MG63 (cell line): Measurements from ENCODE around the gene FAM167B. TPM values are rescaled to one million over a fixed set of nuclear protein-coding genes. Genes with fewer than 3 reads are reported as not detected.

Source experiments
- DNase-seq: peaks from one replicate; pipeline ENCODE4 v3.0.0-alpha.2; 2020
- H3K27me3 ChIP-seq: fragments of 250-450 bp; sonication (Bioruptor Pico); 2 replicates; pipeline ENCODE4 v1.5.1; 2020; ENCODE audit warnings: mild to moderate bottlenecking, moderate library complexity
- H3K36me3 ChIP-seq: fragments of 250-450 bp; sonication (Bioruptor Pico); 2 replicates; pipeline ENCODE4 v1.5.1; 2020; ENCODE audit warnings: mild to moderate bottlenecking, moderate library complexity
- H3K4me3 ChIP-seq: fragments of 250-450 bp; sonication (Bioruptor Pico); 2 replicates; pipeline ENCODE4 v1.5.1; 2020; ENCODE audit warnings: mild to moderate bottlenecking, moderate library complexity
- H3K9me3 ChIP-seq: fragments of 250-450 bp; sonication (Bioruptor Pico); 2 replicates; pipeline ENCODE4 v1.5.1; 2020; ENCODE audit warnings: mild to moderate bottlenecking, moderate library complexity
- total RNA-seq: library from RNA; depleted of rRNA; stranded (reverse); fragments of >200 nt; shearing (Covaris generic); gene quantifications from 2 replicates; pipeline ENCODE4 v1.2.3, GENCODE V29; 2014; ENCODE audit warnings: low replicate concordance; rRNA removed

FAM167B gene
- 0.30 TPM in 1 of 2 replicates, not detected in the other for total RNA-seq

- DNase-seq: peak; percentile 73
- no peak within 1 kb of the TSS for H3K4me3 ChIP-seq
- no peaks in the 10 kb centered on the region for H3K9me3 ChIP-seq
- H3K36me3 ChIP-seq: no peaks in the 10 kb centered on the region
- no peaks in the 10 kb centered on the region for H3K27me3 ChIP-seq
Measured at GRCh38 chr1:32246888-32247273, at the start of gene FAM167B. FAM167B (plus strand) TSS chr1:32247222; CDS start chr1:32247422, 200 bp downstream.

DNA sequence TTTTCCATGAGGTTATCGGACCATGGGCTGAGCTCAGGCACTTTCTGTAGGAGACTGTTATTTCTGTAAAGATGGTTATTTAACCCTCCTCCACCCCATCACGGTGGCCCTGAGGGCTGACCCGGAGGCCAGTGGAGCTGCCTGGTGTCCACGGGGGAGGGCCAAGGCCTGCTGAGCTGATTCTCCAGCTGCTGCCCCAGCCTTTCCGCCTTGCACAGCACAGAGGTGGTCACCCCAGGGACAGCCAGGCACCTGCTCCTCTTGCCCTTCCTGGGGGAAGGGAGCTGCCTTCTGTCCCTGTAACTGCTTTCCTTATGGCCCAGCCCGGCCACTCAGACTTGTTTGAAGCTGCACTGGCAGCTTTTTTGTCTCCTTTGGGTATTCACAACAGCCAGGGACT lies 49.2 kb upstream of the FAM167B start:
- Histone ChIP-seq H3K27me3 (no peaks in the 10 kb centered on the region), H3K9me3 (no peaks in the 10 kb centered on the region), H3K4me3 (no peak overlapping the region), H3K36me3 (peaks cover 48% of the 10 kb centered on the region)
- no peak for DNase-seq

DNA sequence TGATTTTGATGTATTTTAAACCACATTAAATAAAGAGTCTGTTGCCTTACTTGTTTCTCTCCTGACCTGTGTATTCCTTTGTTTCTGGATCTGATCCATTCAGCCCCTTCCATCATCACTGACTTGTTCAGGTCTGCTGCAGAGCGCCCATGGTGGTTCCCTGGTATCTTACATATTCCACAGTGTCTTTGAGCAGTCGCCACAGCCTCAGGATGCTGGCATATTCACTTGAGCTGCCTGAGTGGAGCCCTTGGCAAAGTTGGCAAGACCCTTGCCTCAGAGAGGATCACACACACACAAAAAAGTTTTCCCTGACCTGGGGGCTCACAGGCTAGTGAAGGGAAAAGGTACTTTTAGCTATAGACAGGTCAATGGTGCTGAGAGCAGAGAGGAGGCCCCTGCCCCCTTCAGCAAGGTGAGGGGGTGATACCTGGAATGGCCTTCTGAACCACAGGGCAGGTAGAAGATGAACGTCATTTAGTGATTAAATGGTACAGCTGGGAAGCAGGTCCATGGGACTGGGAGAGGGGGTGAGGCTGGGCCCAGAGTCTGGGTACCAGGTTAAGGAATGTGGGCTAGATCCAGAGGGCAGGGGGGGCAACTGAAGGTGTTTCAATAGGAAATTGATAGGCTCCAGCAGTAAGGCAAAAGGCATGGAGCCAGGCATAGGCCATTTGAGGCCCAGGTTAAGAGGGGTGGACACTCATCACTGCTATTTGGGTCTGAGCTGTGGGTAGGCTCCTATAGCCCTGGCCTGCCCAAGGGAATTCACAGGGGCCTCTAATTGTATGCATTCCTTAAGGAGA lies 48.6 kb upstream of the FAM167B start:
- no peak for DNase-seq
- peaks cover 42% of the 10 kb centered on the region for H3K36me3 ChIP-seq
- H3K27me3 ChIP-seq: no peaks in the 10 kb centered on the region
- H3K4me3 ChIP-seq: no peak overlapping the region
- no peaks in the 10 kb centered on the region for H3K9me3 ChIP-seq

GRCh38 chr1:32199043-32199716 lies 47.8 kb upstream of the FAM167B start:
- no peaks in the 10 kb centered on the region for H3K27me3 ChIP-seq
- no peak overlapping the region for H3K4me3 ChIP-seq
- no peaks in the 10 kb centered on the region for H3K9me3 ChIP-seq
- no peak for DNase-seq
- H3K36me3 ChIP-seq: peaks cover 35% of the 10 kb centered on the region

- Histone ChIP-seq H3K4me3 (peak overlapping the region; percentile 48; the same call in 1 of the 2 replicates), H3K9me3 (no peaks in the 10 kb centered on the region), H3K27me3 (no peaks in the 10 kb centered on the region), H3K36me3 (peaks cover 30% of the 10 kb centered on the region)
- peak; percentile 54 for DNase-seq
Measured at GRCh38 chr1:32199717-32200072, 47.3 kb upstream of the FAM167B start.

DNA sequence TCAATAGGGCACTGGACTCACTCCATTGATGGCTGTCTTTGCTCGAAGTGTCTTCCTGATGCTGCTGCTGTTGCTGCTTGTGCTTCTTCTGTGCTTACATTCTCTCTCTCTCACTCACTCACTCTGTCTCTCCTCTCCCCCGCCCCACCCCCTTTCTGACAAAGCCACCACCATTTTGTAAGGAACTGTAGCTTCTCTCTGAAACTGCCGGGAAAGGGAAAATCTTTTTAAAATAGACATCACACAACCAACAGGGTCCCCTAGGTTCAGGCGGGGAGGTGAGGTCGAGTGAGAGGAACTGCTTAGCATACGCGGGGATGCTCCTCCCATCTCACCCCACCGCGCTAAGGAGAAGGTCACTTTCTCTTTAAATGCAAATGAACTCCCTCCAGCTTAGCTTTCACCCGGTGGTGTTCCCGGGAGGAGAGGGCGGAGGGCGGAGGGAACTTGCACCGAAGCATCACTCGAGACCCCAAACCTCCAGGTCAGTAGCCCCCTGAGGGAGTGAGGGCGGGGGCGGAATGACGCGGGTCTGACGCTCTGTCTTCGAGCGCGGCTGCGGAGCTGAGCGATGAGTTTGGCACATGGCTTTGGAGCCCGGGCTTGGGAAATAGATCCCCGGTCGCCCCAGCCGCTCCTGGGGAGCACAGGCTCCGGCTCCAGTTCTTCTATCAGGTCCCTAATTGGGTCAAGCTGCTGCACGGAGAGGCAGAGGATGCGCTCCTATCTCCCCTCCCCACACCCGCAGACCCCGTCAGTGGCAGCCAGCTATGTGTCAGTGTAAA lies 46.6 kb upstream of the FAM167B start, which contains the start of gene CCDC28B:
CCDC28B (plus strand) TSS at position 370 of the 785 bp plus-strand sequence. CDS start 1,341 bp downstream, outside the sequence.
- peak; percentile 42 for DNase-seq
- H3K36me3 ChIP-seq: peaks cover 23% of the 10 kb centered on the region
- H3K4me3 ChIP-seq: peak within 1 kb of the TSS; percentile 48
- H3K9me3 ChIP-seq: no peaks in the 10 kb centered on the region
- H3K27me3 ChIP-seq: no peaks in the 10 kb centered on the region

DNA sequence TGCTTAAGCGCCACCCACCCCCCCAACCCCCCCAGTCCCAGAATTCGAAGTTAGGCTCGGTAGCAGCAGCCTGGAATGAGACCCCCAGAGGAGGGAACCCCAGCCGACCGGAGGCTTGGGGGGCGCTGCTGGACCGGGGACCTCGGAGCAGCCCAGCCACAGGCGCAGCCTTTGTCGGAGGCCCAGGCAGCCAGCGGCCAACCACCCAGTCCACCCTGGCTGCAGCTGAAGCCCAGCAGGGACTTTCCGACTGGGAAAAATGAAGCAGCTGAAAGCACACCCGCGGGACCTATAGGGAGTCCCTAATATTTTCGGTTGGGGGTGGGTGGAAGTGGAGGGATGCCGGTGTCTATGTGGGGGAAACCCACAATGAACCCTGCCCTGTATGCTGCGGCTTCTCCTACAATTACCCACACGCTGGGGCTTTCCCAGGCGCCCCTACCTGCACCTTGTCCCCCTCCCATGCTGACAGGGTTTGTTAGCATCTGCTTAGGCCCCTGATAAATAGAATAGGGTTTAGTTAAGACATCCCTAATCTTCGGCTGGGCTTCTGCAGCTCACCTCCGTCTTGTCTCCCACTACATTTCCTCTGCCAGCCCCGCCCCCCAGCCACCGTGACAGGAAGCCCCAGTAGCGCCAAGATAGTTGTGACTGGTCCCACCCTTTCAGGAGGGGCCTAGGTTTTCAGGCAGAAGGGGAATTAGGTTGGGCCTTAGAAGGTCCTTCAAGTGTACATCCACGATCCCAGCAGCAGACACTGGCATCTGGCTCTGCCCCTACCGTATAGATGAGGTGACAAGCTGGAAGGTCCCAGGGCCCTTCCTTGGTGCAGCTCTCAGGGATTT lies 45.8 kb upstream of the FAM167B start:
- Histone ChIP-seq H3K4me3 (no peak overlapping the region; the same call in 1 of the 2 replicates), H3K36me3 (peaks cover 17% of the 10 kb centered on the region), H3K27me3 (no peaks in the 10 kb centered on the region), H3K9me3 (no peaks in the 10 kb centered on the region)
- no peak for DNase-seq

DNA sequence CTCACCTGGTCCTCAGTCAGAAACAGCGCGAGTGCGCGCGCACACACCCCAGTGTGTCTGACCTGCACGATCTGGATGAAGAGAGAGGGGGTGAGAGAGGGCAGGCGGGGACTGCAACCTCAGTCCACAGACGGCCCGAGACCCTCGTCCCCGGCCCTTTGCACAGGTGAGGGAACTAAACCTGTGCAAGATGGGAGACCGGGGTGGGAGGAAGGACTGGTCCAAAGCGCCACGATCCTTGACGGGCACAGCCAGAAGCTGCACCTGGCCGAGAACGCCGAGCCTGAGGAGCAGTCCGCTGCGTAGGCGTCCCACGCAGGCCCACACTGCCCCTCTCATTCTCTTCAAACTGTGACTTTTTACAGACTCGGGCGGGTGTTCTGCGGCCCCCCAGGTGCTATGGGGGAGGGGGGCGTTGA lies 42.1 kb upstream of the FAM167B start:
- peak overlapping the region; percentile 78 for H3K4me3 ChIP-seq

GRCh38 chr1:32205401-32206370 lies 41.3 kb upstream of the FAM167B start, which contains the start of gene IQCC:
IQCC (plus strand) TSS chr1:32205671; CDS start chr1:32205682, 11 bp downstream.
- no peaks in the 10 kb centered on the region for H3K27me3 ChIP-seq

More for the DNA sequence above, 42.1 kb upstream of the FAM167B start:
- no peak for DNase-seq
- H3K36me3 ChIP-seq: no peaks in the 10 kb centered on the region
- H3K27me3 ChIP-seq: no peaks in the 10 kb centered on the region
- no peaks in the 10 kb centered on the region for H3K9me3 ChIP-seq

GRCh38 chr1:32208469-32208868 lies 38.6 kb upstream of the FAM167B start:
- H3K9me3 ChIP-seq: no peaks in the 10 kb centered on the region
- no peak for DNase-seq
- no peaks in the 10 kb centered on the region for H3K27me3 ChIP-seq
- H3K4me3 ChIP-seq: no peak overlapping the region
- no peaks in the 10 kb centered on the region for H3K36me3 ChIP-seq

More at GRCh38 chr1:32205401-32206370, 41.3 kb upstream of the FAM167B start, which contains the start of gene IQCC:
- Histone ChIP-seq H3K4me3 (peak within 1 kb of the TSS; percentile 78), H3K36me3 (no peaks in the 10 kb centered on the region), H3K9me3 (no peaks in the 10 kb centered on the region)
- DNase-seq: peak; percentile 84

DNA sequence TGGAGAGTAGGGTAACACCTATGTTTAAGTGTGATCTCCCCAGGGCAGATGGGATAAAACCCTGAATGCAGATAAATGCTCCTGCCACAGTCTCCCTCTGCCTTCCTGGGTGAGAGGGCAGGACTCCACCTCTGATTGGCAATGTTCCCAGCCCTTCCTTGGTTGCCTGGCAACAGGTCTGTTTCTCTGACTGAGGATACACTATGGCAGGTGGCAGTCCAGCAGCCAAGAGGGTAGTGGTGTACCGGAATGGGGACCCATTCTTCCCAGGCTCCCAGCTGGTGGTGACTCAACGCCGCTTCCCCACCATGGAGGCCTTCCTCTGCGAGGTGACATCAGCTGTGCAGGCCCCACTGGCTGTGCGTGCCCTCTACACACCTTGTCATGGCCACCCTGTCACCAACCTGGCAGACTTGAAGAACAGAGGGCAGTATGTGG lies 38.1 kb upstream of the FAM167B start, which contains the start of gene DCDC2B:
DCDC2B (plus strand) TSS at position 199 of the 438 bp plus-strand sequence; CDS start at position 204, 5 bp downstream.
- peak; percentile 47 for DNase-seq
- no peaks in the 10 kb centered on the region for H3K9me3 ChIP-seq
- H3K36me3 ChIP-seq: no peaks in the 10 kb centered on the region
- no peak within 1 kb of the TSS for H3K4me3 ChIP-seq
- H3K27me3 ChIP-seq: no peaks in the 10 kb centered on the region

- no peaks in the 10 kb centered on the region for H3K27me3 ChIP-seq
- peak; percentile 56 for DNase-seq
- H3K36me3 ChIP-seq: peaks cover 24% of the 10 kb centered on the region
- H3K9me3 ChIP-seq: no peaks in the 10 kb centered on the region
- H3K4me3 ChIP-seq: no peak overlapping the region
Measured at GRCh38 chr1:32215629-32216480, 31.2 kb upstream of the FAM167B start.

DNA sequence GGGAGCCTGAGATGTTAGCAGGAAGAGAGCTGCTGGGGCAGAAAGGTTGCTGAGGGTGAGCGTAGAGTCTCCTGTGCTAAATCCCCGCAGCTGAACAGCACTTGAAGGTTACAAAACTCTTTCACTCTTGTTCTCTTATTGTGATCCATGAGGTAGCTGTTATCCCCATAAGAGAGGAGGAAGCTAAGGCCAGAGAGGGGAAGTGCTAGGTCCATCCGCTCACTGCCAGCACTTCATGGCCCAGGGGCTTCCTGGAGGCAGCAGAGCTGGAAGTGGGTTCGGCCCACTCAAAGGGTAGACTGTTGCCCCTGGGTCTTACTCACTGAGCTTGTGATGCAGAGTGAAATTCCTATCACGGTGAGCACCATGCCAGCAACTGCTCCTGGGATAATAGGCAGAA lies 30.5 kb upstream of the FAM167B start:
- peaks cover 24% of the 10 kb centered on the region for H3K36me3 ChIP-seq
- H3K4me3 ChIP-seq: no peak overlapping the region
- H3K9me3 ChIP-seq: no peaks in the 10 kb centered on the region
- no peak for DNase-seq
- no peaks in the 10 kb centered on the region for H3K27me3 ChIP-seq

- Histone ChIP-seq H3K27me3 (no peaks in the 10 kb centered on the region), H3K36me3 (peaks cover 41% of the 10 kb centered on the region), H3K4me3 (no peak overlapping the region), H3K9me3 (no peaks in the 10 kb centered on the region)
- no peak for DNase-seq
Measured at GRCh38 chr1:32219022-32219421, 28.0 kb upstream of the FAM167B start.
